ENCODE measurements around the gene RASGRP3. TPM values are rescaled to one million over a fixed set of nuclear protein-coding genes. Genes with fewer than 3 reads are reported as not detected.

The RASGRP3 gene
- polyA plus RNA-seq, 1 of the 3 experiments (the other 2 are of a cell fraction) = 72.5 TPM

- no peak overlapping the region for H3K9ac ChIP-seq
- H3K4me2 ChIP-seq = no peak overlapping the region
- TF ChIP-seq RFX5 (IDR thresholded peaks at IDR 0.05; ENCODE audit: low read length) = no peak
- no peak for TF ChIP-seq ELF1 (IDR thresholded peaks at IDR 0.05)
- no peak for TF ChIP-seq RCOR1 (IDR thresholded peaks at IDR 0.05; ENCODE audit: low read length)
- no peak for TF ChIP-seq CHD2 (IDR thresholded peaks at IDR 0.05; ENCODE audit: low read length, partially characterized antibody)
- no peak for TF ChIP-seq POLR2AphosphoS5 (IDR thresholded peaks at IDR 0.05; ENCODE audit: low read depth, low read length)
- TF ChIP-seq FOXM1 (IDR thresholded peaks at IDR 0.05; ENCODE audit: low read depth) = no peak
- no peak for TF ChIP-seq NFIC (IDR thresholded peaks at IDR 0.05; ENCODE audit: borderline replicate concordance)
- TF ChIP-seq PBX3 (IDR thresholded peaks at IDR 0.05) = no peak
- no peak for TF ChIP-seq EZH2phosphoT487 (IDR thresholded peaks at IDR 0.05; ENCODE audit: borderline replicate concordance, low read depth)
- no peak for TF ChIP-seq GATA2 (CRISPR knock-in tag; IDR thresholded peaks at IDR 0.05)
- TF ChIP-seq IRF3 (IDR thresholded peaks at IDR 0.05; ENCODE audit: low read depth, low read length) = no peak
- TF ChIP-seq FOXJ3 (CRISPR knock-in tag; IDR thresholded peaks at IDR 0.05) = no peak
- TF ChIP-seq TAF1 (IDR thresholded peaks at IDR 0.05; ENCODE audit: borderline replicate concordance, low read depth, low read length) = no peak
- TF ChIP-seq MAX (IDR thresholded peaks at IDR 0.05; ENCODE audit: low read depth) = no peak
- TF ChIP-seq YY1 (IDR thresholded peaks at IDR 0.05; ENCODE audit: low read depth) = no peak
- no peak for TF ChIP-seq RAD21 (IDR thresholded peaks at IDR 0.05; ENCODE audit: low read length)
- ChIA-PET POLR2A (no interaction called here), CTCF (interaction anchor here (0.7 to 2.3 kb wide), 2 partner anchors 27 to 783 kb away, joined by 3 to 9 read pairs; no protein-coding TSS in a partner anchor)
- H2AFZ ChIP-seq (ENCODE audit: low read depth) = no peak overlapping the region
- no peaks in the 10 kb centered on the region for H3K27me3 ChIP-seq (ENCODE audit: insufficient read depth)
- no peaks in the 10 kb centered on the region; a peak in 1 of 4 replicates for H3K4me1 ChIP-seq (ENCODE audit: control insufficient read depth in 1 of 2, insufficient read depth in 2 of 2, low read depth in 1 of 2, low read length in 1 of 2)
- no peak overlapping the region for H3K4me3 ChIP-seq (ENCODE audit: low read depth in 2 of 2, low read length in 1 of 2)
- no peaks in the 10 kb centered on the region for H3K9me2 ChIP-seq
- no peaks in the 10 kb centered on the region for H4K20me1 ChIP-seq (ENCODE audit: insufficient read depth)
- 37% methylated on average over 3 of the region's 3 CpGs for WGBS (ENCODE audit: low lambda C conversion rate)
- no peaks in the 10 kb centered on the region for H3K79me2 ChIP-seq (ENCODE audit: insufficient read depth)
- no peaks in the 10 kb centered on the region for H3K36me3 ChIP-seq (replicated peaks in 1 of 2; ENCODE audit: control insufficient read depth in 1 of 2, insufficient read depth in 2 of 2, low read length in 1 of 2)
- peak overlapping the region in 1 of 2 experiments; percentile 10; a peak in 2 of 4 replicates for H3K27ac ChIP-seq (ENCODE audit: low read depth in 2 of 2, low read length in 1 of 2)
- DNase-seq = no peak
- no peaks in the 10 kb centered on the region for H3K9me3 ChIP-seq
- H3F3A ChIP-seq (replicated peaks; ENCODE audit: insufficient read depth) = no peaks in the 10 kb centered on the region
Observed at GRCh38 chr2:33555681-33556080, 79.2 kb downstream of the RASGRP3 start.

GRCh38 chr2:33559328-33559727, 82.9 kb downstream of the RASGRP3 start:
- ChIA-PET CTCF (no interaction called here), POLR2A (no interaction called here)
- DNase-seq = no peak
- no peaks in the 10 kb centered on the region for H3K9me2 ChIP-seq
- no peak overlapping the region for H3K27ac ChIP-seq (ENCODE audit: low read depth in 2 of 2, low read length in 1 of 2)
- H3K4me2 ChIP-seq = no peak overlapping the region
- no peaks in the 10 kb centered on the region; a peak in 1 of 4 replicates for H3K4me1 ChIP-seq (ENCODE audit: control insufficient read depth in 1 of 2, insufficient read depth in 2 of 2, low read depth in 1 of 2, low read length in 1 of 2)
- H2AFZ ChIP-seq (ENCODE audit: low read depth) = no peak overlapping the region
- H3K9ac ChIP-seq = no peak overlapping the region
- H3K4me3 ChIP-seq (ENCODE audit: low read depth in 2 of 2, low read length in 1 of 2) = no peak overlapping the region
- H4K20me1 ChIP-seq (ENCODE audit: insufficient read depth) = no peaks in the 10 kb centered on the region
- no peaks in the 10 kb centered on the region for H3K9me3 ChIP-seq
- H3K36me3 ChIP-seq (replicated peaks in 1 of 2; ENCODE audit: control insufficient read depth in 1 of 2, insufficient read depth in 2 of 2, low read length in 1 of 2) = peaks cover 0 to 3% of the 10 kb centered on the region in 2 experiments
- no peaks in the 10 kb centered on the region for H3K27me3 ChIP-seq (ENCODE audit: insufficient read depth)
- no peaks in the 10 kb centered on the region for H3F3A ChIP-seq (replicated peaks; ENCODE audit: insufficient read depth)
- WGBS (ENCODE audit: low lambda C conversion rate) = 86% methylated on average over 3 of the region's 3 CpGs
- H3K79me2 ChIP-seq (ENCODE audit: insufficient read depth) = no peaks in the 10 kb centered on the region
- no peak for TF ChIP-seq MAX (IDR thresholded peaks at IDR 0.05; ENCODE audit: low read depth)
- TF ChIP-seq RCOR1 (IDR thresholded peaks at IDR 0.05; ENCODE audit: low read length) = no peak
- TF ChIP-seq RXRA (IDR thresholded peaks at IDR 0.05; ENCODE audit: borderline replicate concordance, low read depth) = no peak
- TF ChIP-seq TAF1 (IDR thresholded peaks at IDR 0.05; ENCODE audit: borderline replicate concordance, low read depth, low read length) = no peak
- no peak for TF ChIP-seq PBX3 (IDR thresholded peaks at IDR 0.05)
- TF ChIP-seq GATA2 (CRISPR knock-in tag; IDR thresholded peaks at IDR 0.05) = no peak
- TF ChIP-seq NRF1 (IDR thresholded peaks at IDR 0.05; ENCODE audit: low read depth, low read length) = no peak
- TF ChIP-seq EZH2phosphoT487 (IDR thresholded peaks at IDR 0.05; ENCODE audit: borderline replicate concordance, low read depth) = no peak
- no peak for TF ChIP-seq MXI1 (IDR thresholded peaks at IDR 0.05; ENCODE audit: low read depth, low read length)
- TF ChIP-seq USF2 (IDR thresholded peaks at IDR 0.05; ENCODE audit: borderline replicate concordance, low read depth, low read length) = no peak
- no peak for TF ChIP-seq ELF1 (IDR thresholded peaks at IDR 0.05)
- no peak for TF ChIP-seq MEF2A (IDR thresholded peaks at IDR 0.05; ENCODE audit: borderline replicate concordance, low read depth)
- TF ChIP-seq CHD2 (IDR thresholded peaks at IDR 0.05; ENCODE audit: low read length, partially characterized antibody) = no peak
- TF ChIP-seq GABPA (IDR thresholded peaks at IDR 0.05; ENCODE audit: low read depth) = no peak
- TF ChIP-seq RAD21 (IDR thresholded peaks at IDR 0.05; ENCODE audit: low read length) = no peak
- no peak for TF ChIP-seq IRF3 (IDR thresholded peaks at IDR 0.05; ENCODE audit: low read depth, low read length)

All from SK-N-SH (cell line).